Placental epithelial cell (primary cell): ENCODE data around the gene BACE2. TPM values are rescaled to one million over a fixed set of nuclear protein-coding genes. Genes with fewer than 3 reads are reported as not detected.

Source experiments
- small RNA-seq: library from RNA; depleted of rRNA; stranded (forward); fragments of <200 nt; gene quantifications from one replicate; pipeline ENCODE3, GENCODE V24; 2012
- total RNA-seq: library from RNA; depleted of rRNA; stranded (reverse); fragments of >200 nt; gene quantifications from 2 replicates; pipeline ENCODE4 v1.2.3, GENCODE V29; 2012

The BACE2 gene
- 21.6 and 22.0 TPM in 2 replicates for total RNA-seq

GRCh38 chr21:41167348-41168342 is at the start of gene BACE2:
TSS of gene BACE2 (plus strand) at chr21:41168160. CDS start at chr21:41168264, 104 bp downstream.

GRCh38 chr21:41316200-41317062 is 148.5 kb downstream of the BACE2 start, which contains the start of gene FAM3B:
TSS of gene FAM3B (plus strand) at chr21:41316801. CDS start at chr21:41316880, 79 bp downstream.

Small RNAs within 50 kb of the gene (small RNA-seq; reads per million reads assigned to genes)
- gene MIR3197: not detected

Other genes with a start within 250 kb of the BACE2 start
- not detected in 2 replicates for gene FAM3B, start 148.6 kb downstream of the BACE2 start, total RNA-seq
- 0.39 and 0.43 TPM in 2 replicates for gene MX2, start 193.9 kb downstream of the BACE2 start, total RNA-seq